ENCODE measurements around the gene HOXC4.
"Not testable (repeated sequence)": the region's sequence is repeated elsewhere in the genome, so short reads cannot be mapped to it uniquely, and the experiment has no call there.

HOXC4 gene

GRCh38 chr12:54092943-54093342 lies 39.3 kb downstream of the HOXC4 start:
- not testable (repeated sequence) for DNase-seq

- not testable (repeated sequence) for DNase-seq
These were observed 42.3 kb downstream of the HOXC4 start for GRCh38 chr12:54095928-54096327.

- DNase-seq, result not testable (repeated sequence)
These were observed 45.0 kb downstream of the HOXC4 start for GRCh38 chr12:54098644-54099043.

GRCh38 chr12:54100588-54100987 lies 47.0 kb downstream of the HOXC4 start:
- not testable (repeated sequence) for DNase-seq

- not testable (repeated sequence) for DNase-seq
These were observed 48.6 kb downstream of the HOXC4 start for GRCh38 chr12:54102223-54102622.

GRCh38 chr12:54103827-54104226 lies 50.2 kb downstream of the HOXC4 start:
- not testable (repeated sequence) for DNase-seq

Measured in T-helper 2 cell (primary cell).